ENCODE results near the gene PYCARD. TPM values are rescaled to one million over a fixed set of nuclear protein-coding genes. Genes with fewer than 3 reads are reported as not detected.
"Not testable (repeated sequence)": the region's sequence is repeated elsewhere in the genome, so short reads cannot be mapped to it uniquely, and the experiment has no call there.

PYCARD gene
- total and polyA plus RNA-seq, 10 donors: 68.0 to 135 (median 99.7) TPM

- Histone ChIP-seq H3K36me3 (peaks cover 0 to 7% (median 0%) of the 10 kb centered on the region in 6 donors), H3K27me3 (replicated peaks in 1 of 7) (no peaks in the 10 kb centered on the region), H3K27ac (no peak overlapping the region), H3K9me3 (no peaks in the 10 kb centered on the region), H3K4me1 (peaks cover 19 to 56% (median 42%) of the 10 kb centered on the region in 6 donors), H3K4me3 (no peak overlapping the region)
- TF ChIP-seq CTCF (IDR thresholded peaks at IDR 0.05 in 8 of 11, conservative IDR thresholded peaks at IDR 0.05 in 3 of 11): no peak
- TF ChIP-seq POLR2A (IDR thresholded peaks at IDR 0.05): no peak
- no peak for TF ChIP-seq POLR2AphosphoS5 (IDR thresholded peaks at IDR 0.05)
- DNase-seq: peak; percentile 41
- intact Hi-C loops (cut with DNase I; ENCODE audit: low total_unique reads): no loop called here
- WGBS, 5 donors: 80 to 90% (median 80%) methylated on average over 9 of the region's 9 CpGs
Observed at GRCh38 chr16:31204871-31205666, 2.5 kb upstream of the PYCARD start.

DNA sequence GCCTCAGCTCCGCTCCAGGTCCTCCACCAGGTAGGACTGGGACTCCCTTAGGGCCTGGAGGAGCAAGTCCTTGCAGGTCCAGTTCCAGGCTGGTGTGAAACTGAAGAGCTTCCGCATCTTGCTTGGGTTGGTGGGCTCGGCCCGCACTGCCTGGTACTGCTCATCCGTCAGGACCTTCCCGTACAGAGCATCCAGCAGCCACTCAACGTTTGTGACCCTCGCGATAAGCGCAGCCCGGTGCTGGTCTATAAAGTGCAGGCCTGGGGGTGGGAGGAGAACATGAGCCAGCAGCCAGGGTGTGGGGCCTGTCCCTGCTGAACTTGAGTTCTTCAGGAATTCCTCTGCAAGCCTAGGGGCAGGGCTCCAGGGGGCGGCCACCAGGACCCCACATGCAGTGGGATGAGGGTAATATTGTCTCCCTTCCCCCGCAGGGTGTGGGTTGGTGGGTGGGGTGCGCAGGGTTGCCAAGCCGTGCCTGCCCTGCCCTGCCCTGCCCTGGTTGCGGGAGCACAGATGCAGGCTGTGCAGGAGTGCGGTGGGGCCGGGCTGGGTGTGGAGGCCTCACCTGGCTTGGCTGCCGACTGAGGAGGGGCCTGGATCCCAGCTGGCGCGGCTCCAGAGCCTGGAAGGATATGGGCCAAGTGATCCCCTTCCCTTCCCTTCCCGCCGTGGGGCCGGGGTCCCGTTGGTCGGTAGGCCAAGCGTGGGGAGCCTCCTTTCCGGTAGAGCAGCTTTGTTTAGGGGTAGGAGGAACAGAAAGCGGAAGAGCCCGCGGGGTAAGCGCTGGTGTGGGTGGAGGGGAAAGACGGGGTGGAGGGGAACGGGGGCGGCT lies 762 bp downstream of the PYCARD start:
- intact Hi-C loops (cut with DNase I; ENCODE audit: low total_unique reads): no loop called here
- 12 to 19% (median 14%) methylated on average over 16 to 35 of the region's 35 CpGs for WGBS, 5 donors
- peak; percentile 7 to 79 (median 46) for TF ChIP-seq POLR2AphosphoS5 (IDR thresholded peaks at IDR 0.05)
- TF ChIP-seq CTCF (IDR thresholded peaks at IDR 0.05 in 8 of 11, conservative IDR thresholded peaks at IDR 0.05 in 3 of 11): no peak
- no peak for TF ChIP-seq POLR2A (IDR thresholded peaks at IDR 0.05)
- peak overlapping the region; percentile 76 to 97 (median 92) for H3K4me3 ChIP-seq
- H3K36me3 ChIP-seq: peaks cover 0 to 40% (median 3%) of the 10 kb centered on the region in 6 donors
- H3K27ac ChIP-seq: peak overlapping the region; percentile 72 to 96 (median 88)
- peak; percentile 90 for DNase-seq
- H3K9me3 ChIP-seq: no peaks in the 10 kb centered on the region
- peaks cover 20 to 83% (median 51%) of the 10 kb centered on the region in 6 donors for H3K4me1 ChIP-seq
- no peaks in the 10 kb centered on the region for H3K27me3 ChIP-seq (replicated peaks in 1 of 7)

GRCh38 chr16:31200821-31201568 lies 1.6 kb downstream of the PYCARD start:
- TF ChIP-seq POLR2AphosphoS5 (IDR thresholded peaks at IDR 0.05) (no peak), CTCF (IDR thresholded peaks at IDR 0.05 in 8 of 11, conservative IDR thresholded peaks at IDR 0.05 in 3 of 11) (peak in 1 of 11 experiments; percentile 27), POLR2A (IDR thresholded peaks at IDR 0.05) (no peak)
- no peaks in the 10 kb centered on the region for H3K27me3 ChIP-seq (replicated peaks in 1 of 7)
- peaks cover 0 to 48% (median 9%) of the 10 kb centered on the region in 6 donors for H3K36me3 ChIP-seq
- WGBS, 5 donors: 50 to 55% (median 53%) methylated on average over 8 of the region's 8 CpGs
- intact Hi-C loops (cut with DNase I; ENCODE audit: low total_unique reads): no loop called here
- H3K4me1 ChIP-seq: peaks cover 20 to 86% (median 53%) of the 10 kb centered on the region in 6 donors
- H3K27ac ChIP-seq: peak overlapping the region; percentile 72 to 96 (median 88)
- H3K4me3 ChIP-seq: peak overlapping the region; percentile 76 to 97 (median 92)
- H3K9me3 ChIP-seq: no peaks in the 10 kb centered on the region
- peak; percentile 74 for DNase-seq

DNA sequence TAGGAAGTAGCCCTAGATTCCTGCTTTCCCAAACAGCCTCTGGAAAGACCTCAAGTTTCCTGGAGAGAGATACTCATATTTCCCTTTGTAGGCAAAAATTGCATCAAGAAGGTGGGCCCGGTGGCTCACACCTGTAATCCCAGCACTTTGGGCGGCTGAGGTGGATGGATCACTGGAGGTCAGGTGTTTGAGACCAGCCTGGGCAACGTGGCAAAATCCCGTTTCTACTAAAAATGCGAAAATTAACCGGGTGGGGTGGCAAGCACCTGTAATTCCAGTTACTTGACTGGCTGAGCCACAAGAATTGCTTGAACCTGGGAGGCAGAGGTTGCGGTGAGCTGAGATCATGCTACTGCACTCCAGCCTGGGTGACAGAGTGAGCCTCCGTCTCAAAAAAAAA lies 2.4 kb downstream of the PYCARD start:
- H3K27me3 ChIP-seq (replicated peaks in 1 of 7); H3K9me3 ChIP-seq; H3K4me3 ChIP-seq; intact Hi-C loops (cut with DNase I; ENCODE audit: low total_unique reads): not testable (repeated sequence)
- WGBS, 5 donors: 80 to 90% (median 82%) methylated on average over 8 of the region's 8 CpGs
- Histone ChIP-seq H3K4me1 (peaks cover 20 to 94% (median 54%) of the 10 kb centered on the region in 6 donors), H3K36me3 (peaks cover 0 to 57% (median 17%) of the 10 kb centered on the region in 6 donors), H3K27ac (peak overlapping the region in 4 of 8 donors; percentile 85 to 96 (median 92))
- peak; percentile 36 for DNase-seq

Measured in spleen (tissue), 11 donors.